Measurements from ENCODE around the gene SPTSSA. TPM values are rescaled to one million over a fixed set of nuclear protein-coding genes. Genes with fewer than 3 reads are reported as not detected.

The SPTSSA gene
- total and polyA plus RNA-seq, 2 donors (not counting 1 experiment from before 2014, with no cell fraction given) = 3.8 to 6.9 TPM

- H3K36me3 ChIP-seq (replicated peaks in 1 of 2; ENCODE audit: control extremely low read depth in 1 of 2, control insufficient read depth in 1 of 2, extremely low read depth in 1 of 2, insufficient read depth in 2 of 2, low read length in 1 of 2) = no peaks in the 10 kb centered on the region
- Mint-ChIP-seq H3K4me3 (no peak overlapping the region), H3K4me1 (no peaks in the 10 kb centered on the region), H3K27ac (no peak overlapping the region), H3K27me3 (peaks cover 3% of the 10 kb centered on the region), H3K9me3 (ENCODE audit: insufficient read depth) (peaks cover 2% of the 10 kb centered on the region)
- TF ChIP-seq CTCF (IDR thresholded peaks at IDR 0.05) (no peak), EZH2 (IDR thresholded peaks at IDR 0.05; ENCODE audit: borderline replicate concordance, insufficient read depth, low read depth, low read length, poor library complexity, severe bottlenecking) (no peak)
- no peak overlapping the region for H3K27ac ChIP-seq (ENCODE audit: low read length in 2 of 2)
- ChIA-PET POLR2A (no interaction called here), CTCF (no interaction called here)
- no peaks in the 10 kb centered on the region for H4K20me1 ChIP-seq (ENCODE audit: control insufficient read depth, insufficient read depth, low read length, poor library complexity, severe bottlenecking)
- H3K9me3 ChIP-seq (ENCODE audit: control extremely low read depth in 1 of 3, control insufficient read depth in 2 of 3, insufficient read depth in 1 of 3, low read length in 2 of 3) = peaks cover 0 to 11% (median 9%) of the 10 kb centered on the region in 3 donors
- H3K79me2 ChIP-seq (ENCODE audit: control insufficient read depth, insufficient read depth, low read length) = no peaks in the 10 kb centered on the region
- no peak for DNase-seq
- no peak overlapping the region for H3K4me2 ChIP-seq (replicated peaks; ENCODE audit: low read depth, low read length, poor library complexity, severe bottlenecking)
- no peaks in the 10 kb centered on the region for H3K4me1 ChIP-seq (ENCODE audit: control insufficient read depth in 2 of 2, insufficient read depth in 2 of 2, low read length in 2 of 2)
- no peak overlapping the region for H3K4me3 ChIP-seq (ENCODE audit: control extremely low read depth in 1 of 5, extremely low read depth in 1 of 5, insufficient read depth in 1 of 5, low read depth in 2 of 5, low read length in 4 of 5)
- ATAC-seq (ENCODE audit: low read depth) = no peak
- 55% methylated on average over 1 of the region's 5 CpGs for WGBS (ENCODE audit: insufficient coverage)
- intact Hi-C loops (cut with micrococcal nuclease) = no loop called here
- H3K9ac ChIP-seq (ENCODE audit: low read length) = no peak overlapping the region
- H3K27me3 ChIP-seq (replicated peaks in 1 of 4; ENCODE audit: control extremely low read depth in 1 of 4, control insufficient read depth in 3 of 4, insufficient read depth in 4 of 4, low read length in 3 of 4) = no peaks in the 10 kb centered on the region
- H2AFZ ChIP-seq (ENCODE audit: insufficient read depth, low read depth, low read length, poor library complexity, severe bottlenecking) = no peak overlapping the region
Measured at GRCh38 chr14:34425095-34425851, 36.8 kb downstream of the SPTSSA start.

GRCh38 chr14:34424488-34424887, 37.6 kb downstream of the SPTSSA start:
- Mint-ChIP-seq H3K9me3 (ENCODE audit: insufficient read depth) (peaks cover 2% of the 10 kb centered on the region), H3K27ac (no peak overlapping the region), H3K27me3 (peaks cover 3% of the 10 kb centered on the region), H3K4me1 (no peaks in the 10 kb centered on the region), H3K4me3 (no peak overlapping the region)
- no peaks in the 10 kb centered on the region for H3K36me3 ChIP-seq (replicated peaks in 1 of 2; ENCODE audit: control extremely low read depth in 1 of 2, control insufficient read depth in 1 of 2, extremely low read depth in 1 of 2, insufficient read depth in 2 of 2, low read length in 1 of 2)
- no peaks in the 10 kb centered on the region for H4K20me1 ChIP-seq (ENCODE audit: control insufficient read depth, insufficient read depth, low read length, poor library complexity, severe bottlenecking)
- H3K79me2 ChIP-seq (ENCODE audit: control insufficient read depth, insufficient read depth, low read length) = no peaks in the 10 kb centered on the region
- no peak overlapping the region for H3K9ac ChIP-seq (ENCODE audit: low read length)
- H3K9me3 ChIP-seq (ENCODE audit: control extremely low read depth in 1 of 3, control insufficient read depth in 2 of 3, insufficient read depth in 1 of 3, low read length in 2 of 3) = peaks cover 0 to 11% (median 10%) of the 10 kb centered on the region in 3 donors
- H2AFZ ChIP-seq (ENCODE audit: insufficient read depth, low read depth, low read length, poor library complexity, severe bottlenecking) = no peak overlapping the region
- no peak overlapping the region for H3K4me3 ChIP-seq (ENCODE audit: control extremely low read depth in 1 of 5, extremely low read depth in 1 of 5, insufficient read depth in 1 of 5, low read depth in 2 of 5, low read length in 4 of 5)
- CTCF ChIA-PET = no interaction called here
- no peaks in the 10 kb centered on the region for H3K27me3 ChIP-seq (replicated peaks in 1 of 4; ENCODE audit: control extremely low read depth in 1 of 4, control insufficient read depth in 3 of 4, insufficient read depth in 4 of 4, low read length in 3 of 4)
- TF ChIP-seq EZH2 (IDR thresholded peaks at IDR 0.05; ENCODE audit: borderline replicate concordance, insufficient read depth, low read depth, low read length, poor library complexity, severe bottlenecking) (no peak), CTCF (IDR thresholded peaks at IDR 0.05) (no peak)
- H3K27ac ChIP-seq (ENCODE audit: low read length in 2 of 2) = no peak overlapping the region
- no peak overlapping the region for H3K4me2 ChIP-seq (replicated peaks; ENCODE audit: low read depth, low read length, poor library complexity, severe bottlenecking)
- DNase-seq (no peak), ATAC-seq (ENCODE audit: low read depth) (no peak)
- intact Hi-C loops (cut with micrococcal nuclease) = no loop called here
- no peaks in the 10 kb centered on the region for H3K4me1 ChIP-seq (ENCODE audit: control insufficient read depth in 2 of 2, insufficient read depth in 2 of 2, low read length in 2 of 2)
- POLR2A ChIA-PET = interaction anchor here (0.5 kb wide), 1 partner anchor 17 kb away, joined by 4 read pairs; no protein-coding TSS in a partner anchor
- 91% methylated on average over 2 of the region's 2 CpGs for WGBS (ENCODE audit: insufficient coverage)

Measured in B cell (primary cell).